Endothelial cell of umbilical vein (primary cell): ENCODE results near the gene RFLNA. TPM values are rescaled to one million over a fixed set of nuclear protein-coding genes. Genes with fewer than 3 reads are reported as not detected.

ENCODE experiments used
- BruUV-seq: library from RNA; stranded (reverse); fragments of 400-500 nt; replicated peaks from 2 replicates; lab custom pipeline; 2021; lab: Mats Ljungman, UMichigan
- CTCF ChIA-PET: fragments of 300-600, 350-600 bp; sonication (Branson Sonifier 250); formaldehyde crosslinking; loops from one replicate; lab custom pipeline; 2021; ENCODE audit warnings: antibody characterized with exemption, inconsistent platforms; lab: Charles Lee
- POLR2A ChIA-PET: fragments of 300-600, 350-600 bp; sonication (Branson Sonifier 250); formaldehyde crosslinking; loops from one replicate; lab custom pipeline; 2021; ENCODE audit warnings: antibody characterized with exemption, inconsistent platforms; lab: Charles Lee
- DNase-seq: peaks from one replicate; pipeline ENCODE4 v3.0.0-alpha.2; 2011; ENCODE audit warnings: low read depth, low spot score
- FAIRE-seq: peaks from 2 replicates; lab custom pipeline; 2011; peaks lifted over from hg19 to GRCh38; lab: Jason Lieb, UNC
- H2AFZ ChIP-seq: 2 replicates; pipeline ENCODE4 v1.6.0; 2012; ENCODE audit warnings: low read depth, low read length, control low read depth, inconsistent platforms
- H3K27ac ChIP-seq: 2 replicates; pipeline ENCODE4 v1.5.1; 2011; ENCODE audit warnings: low read depth, mild to moderate bottlenecking, control low read depth, low read length, moderate library complexity; ENCODE audit not compliant: insufficient read depth
- H3K27me3 ChIP-seq, 2 experiments: 2 replicates each; pipeline versions ENCODE4 v1.6.0 to v1.6.1; 2011; ENCODE audit warnings: low read length in 2 of 2, mixed read lengths in 1 of 2; ENCODE audit not compliant: control insufficient read depth in 2 of 2, insufficient read depth in 2 of 2
- H3K36me3 ChIP-seq, 2 experiments: 2 replicates in 1 of 2; 3 replicates in 1 of 2; pipeline ENCODE4 v1.5.1; 2011; ENCODE audit warnings: low read length in 2 of 2, mild to moderate bottlenecking in 1 of 2, moderate library complexity in 1 of 2; ENCODE audit not compliant: control insufficient read depth in 2 of 2, insufficient read depth in 2 of 2; ENCODE audit errors: extremely low read depth in 1 of 2
- H3K4me1 ChIP-seq: 3 replicates; pipeline ENCODE4 v1.5.1; 2011; ENCODE audit warnings: mild to moderate bottlenecking, low read length; ENCODE audit not compliant: control insufficient read depth, insufficient read depth; ENCODE audit errors: extremely low read depth
- H3K4me2 ChIP-seq: 2 replicates; pipeline ENCODE4 v1.6.1; 2011; ENCODE audit warnings: low read length, control low read depth, mixed read lengths; ENCODE audit not compliant: insufficient read depth
- H3K4me3 ChIP-seq, 3 experiments: fragments of 200-600 bp in 1 of 3; sonication (generic), shearing (Covaris generic) in 1 of 3; replicated peaks in 1 of 3; 2 replicates each; pipeline ENCODE4 v1.5.1; 2011 to 2016; ENCODE audit warnings: control low read depth in 3 of 3, low read length in 3 of 3, mild to moderate bottlenecking in 2 of 3, inconsistent platforms in 1 of 3, low read depth in 1 of 3, moderate library complexity in 1 of 3; ENCODE audit not compliant: insufficient read depth in 1 of 3
- H3K79me2 ChIP-seq: 2 replicates; pipeline ENCODE4 v1.6.0; 2012; ENCODE audit warnings: low read length, inconsistent platforms; ENCODE audit not compliant: control insufficient read depth, insufficient read depth
- H3K9ac ChIP-seq: replicated peaks from 2 replicates; pipeline ENCODE3; 2011; ENCODE audit warnings: low read length, control low read depth; ENCODE audit not compliant: insufficient read depth; ENCODE audit errors: extremely low read depth
- H3K9me1 ChIP-seq: replicated peaks from 3 replicates; pipeline ENCODE4 v1.6.0; 2011; ENCODE audit warnings: mild to moderate bottlenecking, low read length; ENCODE audit not compliant: control insufficient read depth, insufficient read depth; ENCODE audit errors: extremely low read depth
- H3K9me3 ChIP-seq: replicated peaks from 2 replicates; pipeline ENCODE4 v1.5.1; 2012; ENCODE audit warnings: low read length, inconsistent platforms; ENCODE audit not compliant: control insufficient read depth, insufficient read depth
- H4K20me1 ChIP-seq: replicated peaks from 2 replicates; pipeline ENCODE3; 2011; ENCODE audit warnings: mild to moderate bottlenecking, low read length; ENCODE audit not compliant: control insufficient read depth, insufficient read depth; ENCODE audit errors: extremely low read depth
- POLR2A ChIP-seq: IDR thresholded peaks from 2 replicates; pipeline ENCODE4 v1.6.1; 2012; ENCODE audit warnings: low read depth, mild to moderate bottlenecking, control low read depth, low read length
- POLR2AphosphoS5 ChIP-seq: IDR thresholded peaks from 2 replicates; pipeline ENCODE4 v1.6.1; 2012; ENCODE audit warnings: low read depth, mild to moderate bottlenecking, control low read depth, low read length, moderate library complexity; ENCODE audit not compliant: insufficient read depth
- dilution Hi-C: fragments of 300-500 bp; cut with MboI; formaldehyde crosslinking; loops from one replicate; pipeline ENCODE4 v1.15.0; 2019; ENCODE audit warnings: low sequenced_read_pairs; ENCODE audit not compliant: extremely low pct_ligation_motif_present
- intact Hi-C: fragments of 100-400 bp; cut with micrococcal nuclease; formaldehyde crosslinking; loops from one replicate; pipeline ENCODE4 v1.10.0; 2022
- polyA plus RNA-seq, 4 experiments: library from polyadenylated mRNA; depleted of rRNA in 3 of 4; stranded (reverse) in 3 of 4; unstranded in 1 of 4; fragments of >200 nt; gene quantifications; 2 replicates each; pipeline versions ENCODE4 v1.2.1 to v1.2.3, GENCODE V29; 2011 to 2012; ENCODE audit warnings: missing spikeins in 1 of 4
- total RNA-seq: library from RNA; stranded (reverse); gene quantifications from 2 replicates; pipeline ENCODE4 v1.2.3, GENCODE V29; 2021

RFLNA gene
- total and polyA plus RNA-seq, 2 donors (not counting 3 experiments of a cell fraction or from before 2014, with no cell fraction given), result 19.7 to 24.5 TPM

- no peak overlapping the region for H3K27ac ChIP-seq
- ChIA-PET POLR2A (no interaction called here), CTCF (interaction anchor here (1.1 to 8.8 kb wide), 6 partner anchors 258 to 286 kb away, joined by 3 to 169 read pairs (median 6); no protein-coding TSS in a partner anchor)
- no peaks in the 10 kb centered on the region for H4K20me1 ChIP-seq
- H3K27me3 ChIP-seq, result no peaks in the 10 kb centered on the region
- DNase-seq, result no peak
- H3K9me1 ChIP-seq, result no peaks in the 10 kb centered on the region
- no peak overlapping the region for H3K4me3 ChIP-seq
- no TSS peak for BruUV-seq
- no peak for FAIRE-seq
- H3K4me2 ChIP-seq, result no peak overlapping the region
- TF ChIP-seq POLR2A (no peak), POLR2AphosphoS5 (no peak)
- no peak overlapping the region for H3K9ac ChIP-seq
- dilution Hi-C loops (no loop called here), intact Hi-C loops (no loop called here)
- no peaks in the 10 kb centered on the region for H3K4me1 ChIP-seq
- no peaks in the 10 kb centered on the region for H3K79me2 ChIP-seq
- no peak overlapping the region for H2AFZ ChIP-seq
- peaks cover under 1% of the 10 kb centered on the region for H3K9me3 ChIP-seq
- peaks cover 0 to under 1% of the 10 kb centered on the region in 2 experiments for H3K36me3 ChIP-seq
Observed at GRCh38 chr12:124318278-124319020, 23.6 kb downstream of the RFLNA start.

GRCh38 chr12:124319368-124320050, 24.6 kb downstream of the RFLNA start:
- intact Hi-C loops, result loop anchor here (10.0 kb wide), 1 partner anchor 455 kb away; no protein-coding TSS in a partner anchor
- dilution Hi-C loops, result no loop called here
- no peak overlapping the region for H3K4me3 ChIP-seq
- ChIA-PET CTCF (interaction anchor here (1.1 to 8.8 kb wide), 7 partner anchors 259 to 287 kb away, joined by 3 to 169 read pairs (median 4); no protein-coding TSS in a partner anchor), POLR2A (no interaction called here)
- no peak overlapping the region for H3K27ac ChIP-seq
- no peaks in the 10 kb centered on the region for H3K4me1 ChIP-seq
- FAIRE-seq (no peak), DNase-seq (no peak)
- H3K36me3 ChIP-seq, result peaks cover 8 to 11% of the 10 kb centered on the region in 2 experiments
- H3K9me1 ChIP-seq, result no peaks in the 10 kb centered on the region
- no peak overlapping the region for H3K4me2 ChIP-seq
- no peaks in the 10 kb centered on the region for H3K27me3 ChIP-seq
- peaks cover 11% of the 10 kb centered on the region for H3K9me3 ChIP-seq
- H4K20me1 ChIP-seq, result no peaks in the 10 kb centered on the region
- no peaks in the 10 kb centered on the region for H3K79me2 ChIP-seq
- H2AFZ ChIP-seq, result no peak overlapping the region
- no peak for TF ChIP-seq POLR2A
- no TSS peak for BruUV-seq
- H3K9ac ChIP-seq, result no peak overlapping the region
